Measurements from ENCODE around the gene SLC35C1. TPM values are rescaled to one million over a fixed set of nuclear protein-coding genes. Genes with fewer than 3 reads are reported as not detected.
A peak's percentile ranks its signal among the peaks of the same experiment; 100 is the strongest.

Gene SLC35C1
- total and polyA plus RNA-seq, 9 of the 15 experiments (the other 6 are each of a cell fraction or from before 2014, with no cell fraction given) = 0.65 to 13.1 (median 2.4) TPM

GRCh38 chr11:45843158-45843924 is 38.4 kb downstream of the SLC35C1 start (continued):
- TF ChIP-seq SAP30 (IDR thresholded peaks at IDR 0.05; ENCODE audit: borderline replicate concordance, insufficient read depth, low read depth, low read length, poor library complexity, severe bottlenecking) (no peak), KLF16 (IDR thresholded peaks at IDR 0.05) (peak; percentile 73), ZNF143 (CRISPR knock-in tag; IDR thresholded peaks at IDR 0.05) (no peak), ZKSCAN8 (CRISPR knock-in tag; IDR thresholded peaks at IDR 0.05) (no peak), PTBP1 (IDR thresholded peaks at IDR 0.05; ENCODE audit: low read depth, low read length) (no peak), ZNF518B (CRISPR knock-in tag; IDR thresholded peaks at IDR 0.05) (no peak), ZBTB33 (CRISPR knock-in tag; IDR thresholded peaks at IDR 0.05) (no peak), HNRNPL (IDR thresholded peaks at IDR 0.05; ENCODE audit: low read depth, low read length) (no peak), TBP (optimal IDR thresholded peaks at IDR 0.05; ENCODE audit: low read depth, low read length) (peak; percentile 56), RBM14 (IDR thresholded peaks at IDR 0.05; ENCODE audit: borderline replicate concordance, insufficient read depth, low read depth, low read length) (no peak), CXXC5 (CRISPR knock-in tag; IDR thresholded peaks at IDR 0.05) (peak; percentile 37), BCLAF1 (IDR thresholded peaks at IDR 0.05; ENCODE audit: borderline replicate concordance in 1 of 2, control insufficient read depth in 1 of 2, low read depth in 2 of 2, low read length in 1 of 2) (no peak), ERF (CRISPR knock-in tag; IDR thresholded peaks at IDR 0.05) (no peak), ZNF785 (CRISPR knock-in tag; IDR thresholded peaks at IDR 0.05) (no peak), RFX1 (IDR thresholded peaks at IDR 0.05) (peak; percentile 58), OTX1 (CRISPR knock-in tag; IDR thresholded peaks at IDR 0.05) (no peak), CHD2 (IDR thresholded peaks at IDR 0.05; ENCODE audit: low read depth, low read length) (no peak)

Data from K562 (cell line).